ENCODE measurements around the gene ARHGAP6.

ARHGAP6 gene

DNA sequence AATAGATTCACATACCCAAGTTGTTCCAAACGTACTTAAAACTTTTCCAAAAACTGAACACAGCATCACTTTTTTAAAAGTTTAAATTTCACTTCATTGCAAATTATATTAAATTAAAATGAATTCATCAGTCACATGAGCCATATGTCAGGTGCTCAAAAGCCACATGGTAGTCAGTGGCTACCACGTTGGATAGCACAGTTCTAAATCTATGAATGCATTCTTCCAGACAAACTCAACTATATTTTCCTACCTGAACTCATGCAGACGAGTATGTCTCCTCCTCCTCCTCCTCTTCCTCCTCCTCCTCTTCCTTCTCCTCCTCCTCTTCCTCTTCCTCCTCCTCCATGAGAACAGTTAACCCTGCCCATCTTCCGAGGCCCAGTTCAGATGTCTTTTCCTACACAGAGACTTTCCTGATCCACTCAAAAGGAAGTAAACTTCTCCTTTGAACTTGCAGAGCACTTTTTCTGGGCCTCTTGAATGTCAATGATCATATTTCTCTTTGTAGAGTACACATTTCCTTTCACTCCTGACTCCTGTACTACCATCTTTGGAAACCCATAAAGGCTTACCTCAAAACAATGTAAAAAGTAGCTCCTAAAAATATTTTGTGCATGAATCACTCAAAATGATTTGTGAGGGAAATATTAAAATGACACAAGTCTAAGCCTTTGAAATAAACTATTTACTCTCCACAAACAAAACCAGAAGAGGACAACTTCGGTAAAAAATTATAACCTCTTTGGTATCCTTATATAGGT, 199.9 kb downstream of the ARHGAP6 start:
- Mint-ChIP-seq H3K4me3 (no peak overlapping the region), H3K36me3 (ENCODE audit: low read depth) (no peaks in the 10 kb centered on the region), H3K9me3 (peaks cover 41% of the 10 kb centered on the region), H3K4me1 (peaks cover 4% of the 10 kb centered on the region), H3K27ac (no peak overlapping the region), H3K27me3 (ENCODE audit: low read depth, poor library complexity) (no peaks in the 10 kb centered on the region)
- no peak for DNase-seq
- TF ChIP-seq, protein P1, sequence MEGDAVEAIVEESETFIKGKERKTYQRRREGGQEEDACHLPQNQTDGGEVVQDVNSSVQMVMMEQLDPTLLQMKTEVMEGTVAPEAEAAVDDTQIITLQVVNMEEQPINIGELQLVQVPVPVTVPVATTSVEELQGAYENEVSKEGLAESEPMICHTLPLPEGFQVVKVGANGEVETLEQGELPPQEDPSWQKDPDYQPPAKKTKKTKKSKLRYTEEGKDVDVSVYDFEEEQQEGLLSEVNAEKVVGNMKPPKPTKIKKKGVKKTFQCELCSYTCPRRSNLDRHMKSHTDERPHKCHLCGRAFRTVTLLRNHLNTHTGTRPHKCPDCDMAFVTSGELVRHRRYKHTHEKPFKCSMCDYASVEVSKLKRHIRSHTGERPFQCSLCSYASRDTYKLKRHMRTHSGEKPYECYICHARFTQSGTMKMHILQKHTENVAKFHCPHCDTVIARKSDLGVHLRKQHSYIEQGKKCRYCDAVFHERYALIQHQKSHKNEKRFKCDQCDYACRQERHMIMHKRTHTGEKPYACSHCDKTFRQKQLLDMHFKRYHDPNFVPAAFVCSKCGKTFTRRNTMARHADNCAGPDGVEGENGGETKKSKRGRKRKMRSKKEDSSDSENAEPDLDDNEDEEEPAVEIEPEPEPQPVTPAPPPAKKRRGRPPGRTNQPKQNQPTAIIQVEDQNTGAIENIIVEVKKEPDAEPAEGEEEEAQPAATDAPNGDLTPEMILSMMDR (IDR thresholded peaks at IDR 0.05), result no peak

DNA sequence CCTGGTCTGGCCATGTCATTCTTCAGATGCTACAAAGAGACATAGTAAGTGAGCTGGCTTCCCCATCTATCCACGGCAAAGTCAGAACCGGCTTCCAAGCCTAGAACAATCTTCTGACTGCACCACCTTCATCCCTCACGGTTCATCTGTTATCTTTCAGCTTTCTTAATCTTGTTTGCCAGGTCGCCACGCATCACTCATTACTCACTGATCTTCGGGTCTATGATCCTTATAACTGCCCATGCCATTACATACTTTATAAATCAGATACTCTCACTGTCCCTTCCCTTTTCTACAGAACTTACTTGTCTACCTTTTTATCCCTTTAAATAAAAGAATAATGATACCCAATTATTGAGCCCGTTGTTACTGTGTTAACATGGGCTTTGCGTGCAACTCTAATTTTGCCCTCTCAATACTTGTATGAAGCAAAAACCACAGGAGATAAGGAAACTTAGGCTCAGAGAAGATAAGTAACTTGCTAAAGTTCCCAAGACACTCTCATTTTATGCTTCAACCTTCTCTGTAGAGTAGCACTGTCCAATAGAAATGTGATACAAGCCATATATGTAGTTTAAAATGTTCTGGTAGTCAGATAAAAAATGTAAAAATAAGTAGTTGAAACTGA, 200.8 kb downstream of the ARHGAP6 start:
- Mint-ChIP-seq H3K27me3 (ENCODE audit: low read depth, poor library complexity) (no peaks in the 10 kb centered on the region), H3K36me3 (ENCODE audit: low read depth) (no peaks in the 10 kb centered on the region), H3K27ac (no peak overlapping the region), H3K4me1 (peaks cover 4% of the 10 kb centered on the region), H3K9me3 (peaks cover 41% of the 10 kb centered on the region), H3K4me3 (no peak overlapping the region)
- TF ChIP-seq, protein P1 (IDR thresholded peaks at IDR 0.05), result no peak
- DNase-seq, result no peak

GRCh38 chrX:11464380-11464779, 201.3 kb downstream of the ARHGAP6 start:
- Mint-ChIP-seq H3K36me3 (ENCODE audit: low read depth) (no peaks in the 10 kb centered on the region), H3K27ac (no peak overlapping the region), H3K9me3 (peaks cover 37% of the 10 kb centered on the region), H3K27me3 (ENCODE audit: low read depth, poor library complexity) (no peaks in the 10 kb centered on the region), H3K4me1 (peaks cover 4% of the 10 kb centered on the region), H3K4me3 (no peak overlapping the region)
- no peak for DNase-seq
- TF ChIP-seq, protein P1 (IDR thresholded peaks at IDR 0.05), result no peak

- Mint-ChIP-seq H3K27me3 (ENCODE audit: low read depth, poor library complexity) (no peaks in the 10 kb centered on the region), H3K9me3 (peaks cover 29% of the 10 kb centered on the region), H3K36me3 (ENCODE audit: low read depth) (no peaks in the 10 kb centered on the region), H3K4me3 (no peak overlapping the region), H3K27ac (no peak overlapping the region), H3K4me1 (peaks cover 4% of the 10 kb centered on the region)
- DNase-seq, result no peak
- TF ChIP-seq, protein P1 (IDR thresholded peaks at IDR 0.05), result no peak
Measured at GRCh38 chrX:11462648-11463047, 203.1 kb downstream of the ARHGAP6 start.

- Mint-ChIP-seq H3K4me3 (no peak overlapping the region), H3K36me3 (ENCODE audit: low read depth) (no peaks in the 10 kb centered on the region), H3K4me1 (peaks cover 4% of the 10 kb centered on the region), H3K27ac (no peak overlapping the region), H3K9me3 (peaks cover 25% of the 10 kb centered on the region), H3K27me3 (ENCODE audit: low read depth, poor library complexity) (no peaks in the 10 kb centered on the region)
- TF ChIP-seq, protein P1 (IDR thresholded peaks at IDR 0.05), result no peak
- DNase-seq, result no peak
Measured at GRCh38 chrX:11462136-11462535, 203.6 kb downstream of the ARHGAP6 start.
